Breast epithelium (tissue), 4 donors: ENCODE measurements around the gene HSDL1. TPM values are rescaled to one million over a fixed set of nuclear protein-coding genes. Genes with fewer than 3 reads are reported as not detected.
"Not testable (repeated sequence)": the region's sequence is repeated elsewhere in the genome, so short reads cannot be mapped to it uniquely, and the experiment has no call there.

Source experiments
- DNase-seq, 2 donors: peaks; one replicate each; pipeline ENCODE4 v3.0.0-alpha.2; 2019; ENCODE audit warnings: low spot score in 2 of 2
- H3K27ac ChIP-seq, 2 donors: fragments of 200-600 bp; sonication (generic) in 1 of 2; one replicate each; pipeline ENCODE4 v1.5.1; 2016 to 2019; ENCODE audit warnings: mild to moderate bottlenecking in 1 of 2
- H3K27me3 ChIP-seq, 2 donors: fragments of 200-600 bp; sonication (generic) in 1 of 2; one replicate each; pipeline versions ENCODE4 v1.5.1 to v1.6.0; 2017 to 2019; ENCODE audit warnings: control low read depth in 1 of 2, mild to moderate bottlenecking in 1 of 2
- H3K36me3 ChIP-seq: fragments of 200-600 bp; one replicate; pipeline ENCODE4 v1.5.1; 2019
- H3K4me1 ChIP-seq, 2 donors: fragments of 200-600 bp; sonication (generic); one replicate each; pipeline ENCODE4 v1.5.1; 2016 to 2019; ENCODE audit warnings: control low read depth in 1 of 2
- H3K4me3 ChIP-seq, 3 donors: fragments of 200-600 bp; sonication (generic); 1 replicate in 2 of 3; 2 replicates in 1 of 3; pipeline ENCODE4 v1.5.1; 2016 to 2019; ENCODE audit warnings: mild to moderate bottlenecking in 3 of 3, moderate library complexity in 2 of 3
- H3K9me3 ChIP-seq, 2 donors: fragments of 200-600 bp; sonication (generic) in 1 of 2; one replicate each; pipeline ENCODE4 v1.5.1; 2016 to 2019; ENCODE audit warnings: control low read depth in 1 of 2
- CTCF ChIP-seq, 3 donors: fragments of 450-650 bp; IDR thresholded peaks; one replicate each; pipeline ENCODE4 v1.5.1; 2016 to 2017; ENCODE audit warnings: antibody characterized with exemption in 3 of 3, mild to moderate bottlenecking in 3 of 3, moderate library complexity in 3 of 3
- POLR2A ChIP-seq: fragments of 450-650 bp; IDR thresholded peaks from one replicate; pipeline ENCODE4 v1.6.1; 2016; ENCODE audit warnings: antibody characterized with exemption, mild to moderate bottlenecking, moderate library complexity
- POLR2AphosphoS5 ChIP-seq, 3 donors: sonication (generic); formaldehyde crosslinking; IDR thresholded peaks; one replicate each; pipeline ENCODE4 v1.6.1; 2017; ENCODE audit warnings: antibody characterized with exemption in 3 of 3
- intact Hi-C: fragments of 100-400 bp; cut with DNase I; formaldehyde crosslinking; loops from one replicate; pipeline ENCODE4 v1.15.1; 2023; ENCODE audit warnings: low total_unique reads
- total RNA-seq, 3 donors: library from RNA; depleted of rRNA; stranded (reverse); fragments of >200 nt; gene quantifications; one replicate each; pipeline ENCODE4 v1.1.0, GENCODE V29; 2016

Gene HSDL1
- total RNA-seq, 3 donors from 2014 or later, result 17.0 to 25.8 (median 21.0) TPM

- intact Hi-C loops, result no loop called here
These were observed 28.1 kb downstream of the HSDL1 start, which contains the start of gene MBTPS1 for GRCh38 chr16:84116720-84117493. Gene MBTPS1 (minus strand): TSS chr16:84116942. CDS start chr16:84101783, 15,159 bp downstream.

GRCh38 chr16:84115919-84116719 is 28.9 kb downstream of the HSDL1 start:
- DNase-seq, result peak in 1 of 2 donors; percentile 38
- H3K4me3 ChIP-seq, result peak overlapping the region; percentile 82 to 98 (median 92)
- no peaks in the 10 kb centered on the region for H3K36me3 ChIP-seq
- H3K27ac ChIP-seq, result peak overlapping the region; percentile 97 to 98
- no peak for TF ChIP-seq POLR2A
- TF ChIP-seq POLR2AphosphoS5 (IDR thresholded peaks at IDR 0.05), result no peak
- TF ChIP-seq CTCF (IDR thresholded peaks at IDR 0.05), result no peak
- intact Hi-C loops, result no loop called here
- no peaks in the 10 kb centered on the region for H3K27me3 ChIP-seq
- H3K9me3 ChIP-seq, result no peaks in the 10 kb centered on the region
- H3K4me1 ChIP-seq, result peaks cover 0 to 5% of the 10 kb centered on the region in 2 donors

More at GRCh38 chr16:84116720-84117493, 28.1 kb downstream of the HSDL1 start, which contains the start of gene MBTPS1:
- Histone ChIP-seq H3K4me3 (peak within 1 kb of the TSS; percentile 82 to 98 (median 92)), H3K4me1 (peaks cover 0 to 5% of the 10 kb centered on the region in 2 donors), H3K36me3 (no peaks in the 10 kb centered on the region), H3K27me3 (no peaks in the 10 kb centered on the region), H3K27ac (peak within 1 kb of the TSS; percentile 97 to 98), H3K9me3 (no peaks in the 10 kb centered on the region)
- TF ChIP-seq POLR2A (peak; percentile 79), CTCF (IDR thresholded peaks at IDR 0.05) (peak in 1 of 3 donors; percentile 36), POLR2AphosphoS5 (IDR thresholded peaks at IDR 0.05) (peak; percentile 83 to 89 (median 88))
- DNase-seq, result peak; percentile 97 to 98

- H3K4me3 ChIP-seq, intact Hi-C loops: not testable (repeated sequence)
- DNase-seq, result peak in 1 of 2 donors; percentile 2
These were observed 33.0 kb downstream of the HSDL1 start for GRCh38 chr16:84111949-84112348.

GRCh38 chr16:84111525-84111924 is 33.5 kb downstream of the HSDL1 start:
- no peaks in the 10 kb centered on the region for H3K4me1 ChIP-seq
- TF ChIP-seq POLR2A (no peak), POLR2AphosphoS5 (IDR thresholded peaks at IDR 0.05) (no peak), CTCF (IDR thresholded peaks at IDR 0.05) (no peak)
- no peaks in the 10 kb centered on the region for H3K9me3 ChIP-seq
- no peaks in the 10 kb centered on the region for H3K27me3 ChIP-seq
- H3K27ac ChIP-seq, result no peak overlapping the region
- H3K4me3 ChIP-seq, result no peak overlapping the region
- no peak for DNase-seq
- intact Hi-C loops, result no loop called here
- H3K36me3 ChIP-seq, result no peaks in the 10 kb centered on the region

More at GRCh38 chr16:84111949-84112348, 33.0 kb downstream of the HSDL1 start:
- not testable (repeated sequence) for H3K27ac ChIP-seq, H3K36me3 ChIP-seq, H3K4me1 ChIP-seq, H3K27me3 ChIP-seq, H3K9me3 ChIP-seq

GRCh38 chr16:84110527-84110926 is 34.5 kb downstream of the HSDL1 start:
- Histone ChIP-seq H3K9me3 (no peaks in the 10 kb centered on the region), H3K4me1 (no peaks in the 10 kb centered on the region), H3K36me3 (no peaks in the 10 kb centered on the region), H3K4me3 (no peak overlapping the region), H3K27me3 (no peaks in the 10 kb centered on the region), H3K27ac (no peak overlapping the region)
- TF ChIP-seq CTCF (IDR thresholded peaks at IDR 0.05), result no peak
- no peak for TF ChIP-seq POLR2AphosphoS5 (IDR thresholded peaks at IDR 0.05)
- TF ChIP-seq POLR2A, result no peak
- intact Hi-C loops, result no loop called here
- DNase-seq, result no peak
